Stimulated activated CD4-positive, alpha-beta T cell treated with anti-CD3 and anti-CD28 coated beads, TNF-alpha, amount 100 ng/mL, for 1 hour (primary cell): ENCODE measurements around the gene SLC26A6.

Source experiments
- DNase-seq, 3 donors: peaks; one replicate each; pipeline ENCODE4 v3.0.0-alpha.2; 2020; ENCODE audit warnings: low read depth in 3 of 3, low spot score in 1 of 3

The SLC26A6 gene

GRCh38 chr3:48662145-48662752, 27.0 kb upstream of the SLC26A6 start:
- no peak for DNase-seq

- DNase-seq, result peak; percentile 31 to 70 (median 56)
These were observed 26.4 kb upstream of the SLC26A6 start for GRCh38 chr3:48661501-48662144.

- no peak for DNase-seq
These were observed 25.6 kb upstream of the SLC26A6 start for GRCh38 chr3:48660800-48661400.

- no peak for DNase-seq
These were observed 21.6 kb upstream of the SLC26A6 start for GRCh38 chr3:48656841-48657281.

GRCh38 chr3:48656061-48656840, 21.0 kb upstream of the SLC26A6 start:
- DNase-seq, result peak; percentile 61 to 82 (median 70)

- peak in 1 of 3 donors; percentile 21 for DNase-seq
These were observed 20.3 kb upstream of the SLC26A6 start for GRCh38 chr3:48655606-48656005.

GRCh38 chr3:48655063-48655462, 19.8 kb upstream of the SLC26A6 start:
- DNase-seq, result no peak

GRCh38 chr3:48652923-48653715, 17.9 kb upstream of the SLC26A6 start:
- no peak for DNase-seq

GRCh38 chr3:48651771-48652170, 16.5 kb upstream of the SLC26A6 start:
- no peak for DNase-seq

GRCh38 chr3:48650723-48651122, 15.5 kb upstream of the SLC26A6 start:
- no peak for DNase-seq

- no peak for DNase-seq
These were observed 13.1 kb upstream of the SLC26A6 start for GRCh38 chr3:48648188-48648850.

GRCh38 chr3:48647714-48648113, 12.5 kb upstream of the SLC26A6 start:
- DNase-seq, result no peak

- no peak for DNase-seq
These were observed 9.9 kb upstream of the SLC26A6 start for GRCh38 chr3:48644898-48645760.

- no peak for DNase-seq
These were observed 7.3 kb upstream of the SLC26A6 start for GRCh38 chr3:48642605-48643004.

- DNase-seq, result no peak
These were observed 6.1 kb upstream of the SLC26A6 start for GRCh38 chr3:48641396-48641795.

- no peak for DNase-seq
These were observed 4.8 kb upstream of the SLC26A6 start for GRCh38 chr3:48639944-48640606.

GRCh38 chr3:48637305-48637704, 2.0 kb upstream of the SLC26A6 start:
- DNase-seq, result no peak

- DNase-seq, result no peak
These were observed 941 bp upstream of the SLC26A6 start for GRCh38 chr3:48636149-48636655.
